RWPE1 (cell line): ENCODE measurements around the gene CRACR2A.

Experiments
- CTCF ChIA-PET: fragments of 350-600 bp; sonication (Branson Sonifier 250); formaldehyde crosslinking; extraction: SDS; loops from one replicate; lab custom pipeline; 2021; lab: Yijun Ruan, JAX
- POLR2A ChIA-PET: fragments of 400-600 bp; formaldehyde crosslinking; extraction: SDS; loops from one replicate; lab custom pipeline; 2020; ENCODE audit warnings: antibody characterized with exemption; ENCODE audit not compliant: low non-redundant PET; lab: Yijun Ruan, JAX
- DNase-seq: peaks from one replicate; pipeline ENCODE4 v3.0.0; 2012; ENCODE audit warnings: low spot score
- H3K27ac ChIP-seq: fragments of 450-650 bp; 2 replicates; pipeline ENCODE4 v1.5.1; 2017
- TF ChIP-seq, protein P1 (sequence below): fragments of 450-650 bp; conservative IDR thresholded peaks from 2 replicates; pipeline ENCODE4 v1.5.1; 2017; ENCODE audit warnings: low read depth, mild to moderate bottlenecking

Gene CRACR2A

DNA sequence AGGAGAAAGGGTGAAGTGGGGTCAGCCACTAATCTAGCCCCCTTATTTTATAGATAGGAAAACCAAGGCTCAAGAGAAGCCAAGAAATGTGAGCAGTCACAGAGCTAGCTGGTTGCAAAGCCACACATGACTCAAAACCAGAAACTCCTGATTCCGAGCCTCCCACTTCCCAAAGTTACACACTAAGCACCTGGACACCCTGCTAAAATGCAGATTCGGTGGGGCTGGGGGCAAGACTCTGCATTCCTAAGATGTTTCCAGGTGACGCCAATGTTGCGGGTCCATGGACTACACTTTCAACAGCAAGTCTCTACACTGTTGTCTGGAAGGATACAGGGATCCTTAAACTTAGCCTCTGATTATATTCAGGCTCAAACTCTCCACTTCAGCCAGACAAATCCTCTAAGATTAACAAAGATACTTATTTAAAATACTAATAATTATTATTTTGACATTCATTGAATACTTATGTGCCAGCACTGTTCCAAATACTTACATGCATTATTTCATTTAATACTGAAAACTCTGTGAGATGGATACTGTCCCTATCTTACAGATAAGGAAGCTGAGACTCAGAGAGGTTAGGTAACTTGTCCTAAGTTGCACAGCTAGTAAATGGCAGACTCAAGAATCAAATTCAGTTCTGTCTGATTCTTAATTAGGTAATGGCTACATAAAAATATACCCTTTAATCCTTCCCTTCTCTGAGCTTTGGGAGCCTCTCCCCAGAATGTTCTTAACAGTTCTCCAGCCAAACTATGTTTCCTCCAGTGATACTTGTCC lies 81.4 kb downstream of the CRACR2A start:
- no peak overlapping the region for H3K27ac ChIP-seq

DNA sequence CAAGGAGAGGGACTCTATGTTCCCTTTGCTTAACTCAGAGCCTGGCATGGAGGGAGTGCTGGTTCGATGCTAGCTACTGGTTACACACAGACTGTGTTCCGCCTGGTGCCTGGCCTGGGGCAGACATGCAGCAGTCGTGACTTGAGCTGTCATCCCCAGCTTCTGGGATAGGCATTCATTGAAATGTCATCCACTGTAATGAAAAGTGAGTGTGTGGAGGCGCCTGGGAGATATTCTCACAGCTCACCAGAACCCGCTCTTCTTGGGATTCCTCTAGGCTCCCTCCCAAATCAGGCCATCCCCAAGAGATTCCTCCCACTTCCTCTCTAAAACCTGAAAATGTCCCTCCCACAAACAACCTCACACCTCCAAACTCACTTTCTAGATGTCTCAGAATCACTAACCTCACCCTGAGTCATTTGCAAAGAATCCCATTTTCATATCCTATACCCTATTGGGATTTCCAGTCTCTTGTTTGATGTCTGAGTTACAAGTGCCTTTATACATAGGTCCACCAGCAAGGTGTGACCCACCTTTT lies 82.8 kb downstream of the CRACR2A start:
- POLR2A ChIA-PET = no interaction called here
- DNase-seq = peak; percentile 14
- CTCF ChIA-PET = interaction anchor here (0.6 kb wide), 2 partner anchors 268 to 407 kb away, joined by 3 to 4 read pairs; no protein-coding TSS in a partner anchor
- H3K27ac ChIP-seq = no peak overlapping the region
- TF ChIP-seq, protein P1, sequence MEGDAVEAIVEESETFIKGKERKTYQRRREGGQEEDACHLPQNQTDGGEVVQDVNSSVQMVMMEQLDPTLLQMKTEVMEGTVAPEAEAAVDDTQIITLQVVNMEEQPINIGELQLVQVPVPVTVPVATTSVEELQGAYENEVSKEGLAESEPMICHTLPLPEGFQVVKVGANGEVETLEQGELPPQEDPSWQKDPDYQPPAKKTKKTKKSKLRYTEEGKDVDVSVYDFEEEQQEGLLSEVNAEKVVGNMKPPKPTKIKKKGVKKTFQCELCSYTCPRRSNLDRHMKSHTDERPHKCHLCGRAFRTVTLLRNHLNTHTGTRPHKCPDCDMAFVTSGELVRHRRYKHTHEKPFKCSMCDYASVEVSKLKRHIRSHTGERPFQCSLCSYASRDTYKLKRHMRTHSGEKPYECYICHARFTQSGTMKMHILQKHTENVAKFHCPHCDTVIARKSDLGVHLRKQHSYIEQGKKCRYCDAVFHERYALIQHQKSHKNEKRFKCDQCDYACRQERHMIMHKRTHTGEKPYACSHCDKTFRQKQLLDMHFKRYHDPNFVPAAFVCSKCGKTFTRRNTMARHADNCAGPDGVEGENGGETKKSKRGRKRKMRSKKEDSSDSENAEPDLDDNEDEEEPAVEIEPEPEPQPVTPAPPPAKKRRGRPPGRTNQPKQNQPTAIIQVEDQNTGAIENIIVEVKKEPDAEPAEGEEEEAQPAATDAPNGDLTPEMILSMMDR = no peak

More for the DNA sequence above, 81.4 kb downstream of the CRACR2A start:
- TF ChIP-seq, protein P1 = no peak
- DNase-seq = no peak
- ChIA-PET POLR2A (no interaction called here), CTCF (no interaction called here)

- TF ChIP-seq, protein P1 = no peak
- CTCF ChIA-PET = interaction anchor here (0.6 kb wide), 1 partner anchor 406 kb away, joined by 4 read pairs; no protein-coding TSS in a partner anchor
- H3K27ac ChIP-seq = no peak overlapping the region
- DNase-seq = no peak
- POLR2A ChIA-PET = no interaction called here
Measured at GRCh38 chr12:3669594-3669993, 83.3 kb downstream of the CRACR2A start.

DNA sequence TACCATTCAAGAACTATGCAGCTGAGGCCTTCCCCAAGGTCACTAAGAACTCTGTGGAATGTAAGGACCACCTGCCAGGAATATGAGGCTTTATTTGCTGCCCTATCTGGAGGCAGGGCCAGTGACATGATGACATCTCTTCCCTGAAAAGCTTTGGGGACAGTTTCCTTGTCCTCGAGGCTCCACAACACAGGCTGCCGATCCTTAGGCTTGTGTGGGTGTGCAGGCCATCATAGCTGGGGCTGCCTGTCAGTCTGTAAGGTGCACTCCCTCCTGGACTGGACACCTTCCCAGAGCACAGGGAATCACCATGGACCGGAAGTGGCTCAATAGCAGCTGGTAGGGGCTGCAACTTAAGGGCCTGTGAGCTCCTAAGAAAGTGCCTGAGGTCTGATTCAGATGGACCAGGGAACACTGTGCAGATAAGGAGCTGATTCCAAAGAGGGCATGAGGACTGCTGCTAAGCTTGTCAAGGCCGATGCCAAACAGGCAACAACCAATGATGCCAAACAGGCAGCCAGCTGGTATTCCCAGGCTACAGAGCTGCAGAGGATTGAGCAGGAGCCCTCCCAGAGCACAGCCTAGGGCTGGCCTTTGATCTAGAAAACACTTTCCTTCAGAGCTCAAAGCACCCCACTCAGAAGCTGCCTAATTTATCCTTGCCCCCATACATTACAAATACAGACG lies 84.3 kb downstream of the CRACR2A start:
- TF ChIP-seq, protein P1 = no peak
- ChIA-PET CTCF (interaction anchor here (0.7 kb wide), 1 partner anchor 368 kb away, joined by 3 read pairs; no protein-coding TSS in a partner anchor), POLR2A (no interaction called here)
- no peak overlapping the region for H3K27ac ChIP-seq
- DNase-seq = no peak

- CTCF ChIA-PET = no interaction called here
- no peak for DNase-seq
- TF ChIP-seq, protein P1 = no peak
- H3K27ac ChIP-seq = no peak overlapping the region
- POLR2A ChIA-PET = no interaction called here
Measured at GRCh38 chr12:3667485-3667884, 85.4 kb downstream of the CRACR2A start.

DNA sequence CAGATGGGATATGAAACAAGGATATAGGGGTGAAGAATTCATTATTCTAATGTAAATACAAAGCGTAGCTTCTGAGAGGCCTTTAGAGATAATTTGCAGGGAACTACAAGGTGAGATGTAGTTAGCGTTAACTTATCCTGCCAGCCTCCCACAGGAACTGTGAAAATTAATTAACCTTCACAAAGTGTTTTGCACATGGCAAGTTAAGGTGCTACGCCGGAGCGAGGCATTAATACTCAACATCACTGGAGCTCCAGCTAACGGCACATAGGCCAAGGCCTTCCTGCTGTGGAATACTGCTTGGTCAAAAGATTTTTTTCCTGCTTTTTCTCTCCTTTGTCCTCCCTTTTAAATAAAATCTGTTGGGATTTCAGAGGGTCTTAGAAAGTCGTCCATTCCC lies 86.5 kb downstream of the CRACR2A start:
- ChIA-PET POLR2A (no interaction called here), CTCF (no interaction called here)
- TF ChIP-seq, protein P1 = no peak
- no peak overlapping the region for H3K27ac ChIP-seq
- DNase-seq = no peak
